GM12801 (cell line): ENCODE data around the gene PTPRG.

Experiments used
- TF ChIP-seq, protein P1 (sequence below): IDR thresholded peaks from one replicate; pipeline ENCODE4 v1.5.1; 2011; ENCODE audit warnings: control low read depth; ENCODE audit not compliant: insufficient read length; ENCODE audit errors: extremely low read depth

PTPRG gene

DNA sequence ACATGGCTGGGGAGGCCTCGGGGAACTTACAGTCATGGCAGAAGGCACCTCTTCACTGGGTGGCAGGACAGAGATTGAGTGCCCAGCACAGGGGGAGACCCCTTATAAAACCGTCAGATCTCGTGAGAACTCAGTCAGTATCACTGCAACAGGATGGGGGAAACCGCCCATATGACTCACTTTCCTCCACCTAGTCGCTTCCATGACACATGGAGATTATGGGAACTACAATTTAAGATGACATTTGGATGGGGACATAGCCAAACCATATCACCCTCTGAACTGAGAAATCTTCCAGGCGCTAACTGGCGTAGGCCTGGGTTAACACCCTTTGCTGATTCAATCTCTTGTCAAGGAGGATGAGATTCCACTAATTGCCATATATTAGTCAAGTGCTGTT is 419.7 kb downstream of the PTPRG start:
- TF ChIP-seq, protein P1, sequence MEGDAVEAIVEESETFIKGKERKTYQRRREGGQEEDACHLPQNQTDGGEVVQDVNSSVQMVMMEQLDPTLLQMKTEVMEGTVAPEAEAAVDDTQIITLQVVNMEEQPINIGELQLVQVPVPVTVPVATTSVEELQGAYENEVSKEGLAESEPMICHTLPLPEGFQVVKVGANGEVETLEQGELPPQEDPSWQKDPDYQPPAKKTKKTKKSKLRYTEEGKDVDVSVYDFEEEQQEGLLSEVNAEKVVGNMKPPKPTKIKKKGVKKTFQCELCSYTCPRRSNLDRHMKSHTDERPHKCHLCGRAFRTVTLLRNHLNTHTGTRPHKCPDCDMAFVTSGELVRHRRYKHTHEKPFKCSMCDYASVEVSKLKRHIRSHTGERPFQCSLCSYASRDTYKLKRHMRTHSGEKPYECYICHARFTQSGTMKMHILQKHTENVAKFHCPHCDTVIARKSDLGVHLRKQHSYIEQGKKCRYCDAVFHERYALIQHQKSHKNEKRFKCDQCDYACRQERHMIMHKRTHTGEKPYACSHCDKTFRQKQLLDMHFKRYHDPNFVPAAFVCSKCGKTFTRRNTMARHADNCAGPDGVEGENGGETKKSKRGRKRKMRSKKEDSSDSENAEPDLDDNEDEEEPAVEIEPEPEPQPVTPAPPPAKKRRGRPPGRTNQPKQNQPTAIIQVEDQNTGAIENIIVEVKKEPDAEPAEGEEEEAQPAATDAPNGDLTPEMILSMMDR, result no peak

DNA sequence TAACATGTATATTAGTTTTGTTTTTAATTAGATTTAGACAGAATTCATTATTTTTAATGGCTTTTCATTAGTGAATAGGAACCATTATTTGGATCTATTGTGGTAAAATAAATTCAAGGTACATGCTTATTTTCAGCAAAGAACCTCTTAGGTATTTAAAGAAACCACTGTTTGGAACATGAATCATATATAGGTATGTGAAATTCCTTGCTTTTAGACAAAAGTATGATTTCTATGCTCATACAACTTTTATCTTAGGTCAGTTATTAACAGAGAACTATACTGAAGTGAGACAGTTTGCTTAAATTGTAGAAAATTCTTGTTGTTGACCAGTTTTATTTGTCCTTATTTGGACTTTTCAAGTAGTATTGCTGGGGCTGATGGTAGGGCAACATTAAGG is 422.1 kb downstream of the PTPRG start:
- TF ChIP-seq, protein P1, result no peak

DNA sequence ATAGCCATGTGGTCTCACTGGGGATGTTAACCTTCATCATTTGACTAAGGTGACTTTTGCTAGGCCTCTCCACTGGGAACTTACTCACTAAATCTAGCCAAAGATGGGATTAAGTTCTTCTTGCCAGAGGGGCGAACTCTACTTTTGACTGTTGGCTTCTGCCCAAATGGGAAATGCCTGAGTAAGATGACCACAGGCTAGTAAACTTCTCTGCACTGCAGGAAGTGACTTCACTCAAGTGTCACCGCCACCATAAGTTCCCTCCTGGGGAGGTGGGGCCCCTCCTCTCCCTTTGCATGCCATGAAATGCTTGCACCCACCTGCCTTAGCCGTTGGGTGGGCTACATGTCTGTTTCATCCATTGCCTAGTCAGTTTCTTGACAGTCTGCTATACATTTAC is 423.6 kb downstream of the PTPRG start:
- TF ChIP-seq, protein P1, result no peak

DNA sequence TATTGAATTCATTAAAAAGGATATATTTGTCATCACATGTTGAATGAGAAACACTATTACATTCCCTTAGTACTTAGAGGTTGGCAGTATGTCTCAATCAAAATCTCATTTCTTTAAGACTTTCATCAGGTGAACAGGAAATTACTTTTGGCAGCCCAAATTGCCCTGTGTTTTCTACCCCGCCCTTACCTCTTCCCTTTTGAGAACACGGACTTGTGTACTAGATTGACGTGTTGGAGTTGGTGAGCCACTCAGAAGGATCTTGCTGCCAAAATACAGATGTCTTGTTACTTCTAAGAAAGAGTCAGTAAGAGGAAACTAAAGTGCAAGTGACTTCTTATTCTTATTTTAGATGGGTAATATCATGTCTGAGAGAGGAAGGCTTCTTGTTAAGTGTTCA is 425.1 kb downstream of the PTPRG start:
- TF ChIP-seq, protein P1, result no peak

DNA sequence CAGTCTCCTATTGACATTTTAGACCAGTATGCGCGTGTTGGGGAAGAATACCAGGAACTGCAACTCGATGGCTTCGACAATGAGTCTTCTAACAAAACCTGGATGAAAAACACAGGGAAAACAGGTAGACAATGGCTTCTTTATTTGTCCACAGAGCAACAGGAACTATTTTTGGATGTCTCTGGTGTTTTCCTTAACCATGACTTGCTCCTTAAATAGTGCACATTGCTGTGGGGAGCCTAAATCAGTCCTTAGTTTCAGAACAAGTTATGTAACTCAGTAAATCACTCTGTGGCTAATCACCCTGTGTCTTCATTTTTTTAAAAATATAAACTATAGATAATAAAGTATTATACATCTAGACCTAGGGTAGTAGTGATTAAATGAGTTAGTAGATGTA is 428.3 kb downstream of the PTPRG start:
- TF ChIP-seq, protein P1, result no peak

DNA sequence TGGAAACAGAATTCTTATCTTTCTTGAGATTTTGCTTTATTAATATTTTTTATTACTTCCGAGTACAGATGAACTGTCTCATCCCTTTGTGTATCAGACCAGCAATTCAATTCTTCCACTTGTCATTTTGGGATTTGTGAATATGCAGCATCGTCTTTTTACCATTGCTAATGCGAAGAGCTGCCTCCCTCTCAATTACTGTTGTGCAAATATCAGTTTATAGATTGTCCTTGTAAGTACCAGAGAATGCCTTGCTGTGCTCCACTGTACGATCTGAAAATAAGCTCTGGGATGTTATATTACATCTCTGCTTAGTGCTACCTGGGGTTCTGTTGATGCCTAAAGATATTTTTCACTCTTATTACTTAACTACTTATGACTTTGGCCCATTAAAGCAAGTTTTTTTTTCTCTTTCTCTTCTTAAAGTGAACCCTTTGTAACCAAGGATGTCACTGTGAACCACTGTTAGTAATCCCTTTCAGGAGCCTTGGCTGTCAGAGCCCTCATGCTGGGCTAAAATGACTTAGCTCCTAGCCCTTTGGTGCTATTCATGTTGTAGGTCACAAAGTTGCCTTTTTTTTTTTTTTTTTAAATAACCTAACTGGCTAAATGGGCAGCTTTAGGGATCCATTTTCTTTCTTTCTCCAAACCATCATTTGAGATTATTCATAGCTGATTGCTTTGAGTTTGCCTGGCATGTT is 429.1 kb downstream of the PTPRG start:
- TF ChIP-seq, protein P1, result no peak

DNA sequence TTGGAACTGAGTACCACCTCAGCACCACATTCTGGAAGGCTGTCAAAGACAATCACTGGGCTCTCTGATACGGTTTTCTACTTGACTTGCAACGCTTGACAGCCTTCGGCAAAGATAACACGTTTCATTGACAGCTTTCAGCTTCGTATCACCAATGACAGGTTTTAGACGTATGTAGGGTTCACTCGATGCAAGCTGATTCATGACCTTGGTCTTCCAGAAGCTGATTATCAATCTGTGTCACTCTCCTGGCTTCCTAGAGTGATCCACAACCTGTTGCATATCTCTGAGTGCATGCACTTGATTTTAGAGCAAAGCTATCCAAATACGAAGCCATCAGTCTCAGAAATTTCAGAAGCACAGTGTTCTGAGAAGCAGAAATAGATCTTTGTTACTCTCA is 430.3 kb downstream of the PTPRG start:
- TF ChIP-seq, protein P1, result no peak
